ENCODE measurements around the gene SIK2. TPM values are rescaled to one million over a fixed set of nuclear protein-coding genes. Genes with fewer than 3 reads are reported as not detected.

SIK2 gene
- total and polyA plus RNA-seq, 4 donors: 7.2 to 31.8 (median 17.3) TPM

- TF ChIP-seq CTCF (IDR thresholded peaks at IDR 0.05; ENCODE audit: control extremely low read depth, extremely low read depth): no peak
- H3K36me3 ChIP-seq (ENCODE audit: control insufficient read depth in 4 of 4, insufficient read depth in 4 of 4, low read length in 4 of 4): peaks cover 23 to 53% (median 29%) of the 10 kb centered on the region in 4 donors
- no peaks in the 10 kb centered on the region for H3K4me1 ChIP-seq (ENCODE audit: control insufficient read depth in 5 of 5, insufficient read depth in 5 of 5, low read length in 5 of 5)
- ATAC-seq (ENCODE audit: insufficient read depth, low FRiP score) (no peak), DNase-seq (no peak)
- peaks cover 0 to 2% (median 0%) of the 10 kb centered on the region in 4 donors for H3K9me3 ChIP-seq (ENCODE audit: control insufficient read depth in 4 of 4, insufficient read depth in 3 of 4, low read length in 3 of 4)
- H3K9ac ChIP-seq (ENCODE audit: insufficient read depth in 1 of 2, low read length in 2 of 2): no peak overlapping the region
- H3K27ac ChIP-seq (ENCODE audit: low read depth in 1 of 2, low read length in 1 of 2): no peak overlapping the region
- no peak overlapping the region for H3K4me3 ChIP-seq
- H3K27me3 ChIP-seq (ENCODE audit: control insufficient read depth in 3 of 3, insufficient read depth in 3 of 3, low read length in 2 of 3): no peaks in the 10 kb centered on the region
These were observed 147.4 kb downstream of the SIK2 start for GRCh38 chr11:111749646-111750045.

DNA sequence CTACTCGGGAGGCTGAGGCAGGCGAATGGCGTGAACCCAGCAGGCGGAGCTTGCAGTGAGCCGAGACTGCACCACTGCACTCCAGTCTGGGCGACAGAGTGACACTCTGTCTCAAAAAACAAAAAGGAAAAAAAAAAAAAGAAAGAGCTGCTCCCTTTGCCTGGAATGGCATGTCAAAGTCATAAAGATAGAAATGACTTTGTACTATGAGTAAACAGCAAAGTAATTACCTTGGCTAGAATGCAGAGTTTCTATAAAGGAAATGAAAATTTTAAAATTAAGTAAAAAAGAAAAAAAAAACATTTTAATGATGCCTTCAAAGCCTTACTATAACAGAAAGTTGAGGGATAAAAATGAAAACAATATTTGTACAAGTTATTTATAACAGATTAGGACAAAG, 153.8 kb downstream of the SIK2 start:
- ATAC-seq (ENCODE audit: insufficient read depth, low FRiP score) (no peak), DNase-seq (no peak)
- Histone ChIP-seq H3K9me3 (ENCODE audit: control insufficient read depth in 4 of 4, insufficient read depth in 3 of 4, low read length in 3 of 4) (no peaks in the 10 kb centered on the region), H3K27ac (ENCODE audit: low read depth in 1 of 2, low read length in 1 of 2) (no peak overlapping the region), H3K36me3 (ENCODE audit: control insufficient read depth in 4 of 4, insufficient read depth in 4 of 4, low read length in 4 of 4) (peaks cover 26 to 56% (median 33%) of the 10 kb centered on the region in 4 donors), H3K9ac (ENCODE audit: insufficient read depth in 1 of 2, low read length in 2 of 2) (no peak overlapping the region), H3K27me3 (ENCODE audit: control insufficient read depth in 3 of 3, insufficient read depth in 3 of 3, low read length in 2 of 3) (no peaks in the 10 kb centered on the region), H3K4me3 (no peak overlapping the region), H3K4me1 (ENCODE audit: control insufficient read depth in 5 of 5, insufficient read depth in 5 of 5, low read length in 5 of 5) (peaks cover 0 to 2% (median 0%) of the 10 kb centered on the region in 5 donors)
- TF ChIP-seq CTCF (IDR thresholded peaks at IDR 0.05; ENCODE audit: control extremely low read depth, extremely low read depth): no peak
- WGBS, 2 donors: 98 to 99% methylated on average over 6 of the region's 6 CpGs

GRCh38 chr11:111759376-111759775, 157.1 kb downstream of the SIK2 start:
- Histone ChIP-seq H3K9ac (ENCODE audit: insufficient read depth in 1 of 2, low read length in 2 of 2) (no peak overlapping the region), H3K36me3 (ENCODE audit: control insufficient read depth in 4 of 4, insufficient read depth in 4 of 4, low read length in 4 of 4) (peaks cover 27 to 57% (median 38%) of the 10 kb centered on the region in 4 donors), H3K27ac (ENCODE audit: low read depth in 1 of 2, low read length in 1 of 2) (no peak overlapping the region), H3K4me3 (no peak overlapping the region), H3K4me1 (ENCODE audit: control insufficient read depth in 5 of 5, insufficient read depth in 5 of 5, low read length in 5 of 5) (peaks cover 0 to 14% (median 9%) of the 10 kb centered on the region in 5 donors), H3K27me3 (ENCODE audit: control insufficient read depth in 3 of 3, insufficient read depth in 3 of 3, low read length in 2 of 3) (no peaks in the 10 kb centered on the region), H3K9me3 (ENCODE audit: control insufficient read depth in 4 of 4, insufficient read depth in 3 of 4, low read length in 3 of 4) (no peaks in the 10 kb centered on the region)
- DNase-seq (no peak), ATAC-seq (ENCODE audit: insufficient read depth, low FRiP score) (no peak)
- TF ChIP-seq CTCF (IDR thresholded peaks at IDR 0.05; ENCODE audit: control extremely low read depth, extremely low read depth): no peak

- H3K9ac ChIP-seq (ENCODE audit: insufficient read depth in 1 of 2, low read length in 2 of 2): no peak overlapping the region
- H3K27ac ChIP-seq (ENCODE audit: low read depth in 1 of 2, low read length in 1 of 2): peak overlapping the region in 1 of 2 donors; percentile 38
- peaks cover 25 to 62% (median 40%) of the 10 kb centered on the region in 4 donors for H3K36me3 ChIP-seq (ENCODE audit: control insufficient read depth in 4 of 4, insufficient read depth in 4 of 4, low read length in 4 of 4)
- DNase-seq (no peak), ATAC-seq (ENCODE audit: insufficient read depth, low FRiP score) (no peak)
- 77 to 87% methylated on average over 5 of the region's 5 CpGs for WGBS, 2 donors
- no peaks in the 10 kb centered on the region for H3K27me3 ChIP-seq (ENCODE audit: control insufficient read depth in 3 of 3, insufficient read depth in 3 of 3, low read length in 2 of 3)
- H3K4me3 ChIP-seq: no peak overlapping the region
- no peak for TF ChIP-seq CTCF (IDR thresholded peaks at IDR 0.05; ENCODE audit: control extremely low read depth, extremely low read depth)
- no peaks in the 10 kb centered on the region for H3K9me3 ChIP-seq (ENCODE audit: control insufficient read depth in 4 of 4, insufficient read depth in 3 of 4, low read length in 3 of 4)
- H3K4me1 ChIP-seq (ENCODE audit: control insufficient read depth in 5 of 5, insufficient read depth in 5 of 5, low read length in 5 of 5): peaks cover 2 to 19% (median 14%) of the 10 kb centered on the region in 5 donors
These were observed 157.6 kb downstream of the SIK2 start for GRCh38 chr11:111759778-111760407.
